PC-3 (cell line): ENCODE results near the gene TAGAP. TPM values are rescaled to one million over a fixed set of nuclear protein-coding genes. Genes with fewer than 3 reads are reported as not detected.
"Not testable (repeated sequence)": the region's sequence is repeated elsewhere in the genome, so short reads cannot be mapped to it uniquely, and the experiment has no call there.

Experiments
- ATAC-seq: fragments of 200-7000 bp; cut with Tn5 transposase; 2 replicates; pipeline ENCODE4 v1.9.1; 2020; ENCODE audit warnings: mild to moderate bottlenecking, moderate library complexity
- BruUV-seq: library from RNA; stranded (reverse); fragments of 400-500 nt; replicated peaks from 2 replicates; lab custom pipeline; 2021; lab: Mats Ljungman, UMichigan
- CTCF ChIA-PET: fragments of 300-600 bp; sonication (Branson Sonifier 250); formaldehyde crosslinking; loops from one replicate; lab custom pipeline; 2022; ENCODE audit warnings: antibody characterized with exemption; lab: Charles Lee
- POLR2A ChIA-PET: fragments of 300-600 bp; sonication (Branson Sonifier 250); formaldehyde crosslinking; loops from one replicate; lab custom pipeline; 2022; ENCODE audit warnings: antibody characterized with exemption; ENCODE audit not compliant: unreplicated experiment; lab: Charles Lee
- DNase-seq: peaks from one replicate; pipeline ENCODE4 v3.0.0-alpha.2; 2015
- H2AFZ ChIP-seq: fragments of 300-600 bp; sonication (generic); 2 replicates; pipeline ENCODE4 v1.6.0; 2016; ENCODE audit warnings: antibody characterized with exemption, low read length
- H3F3A ChIP-seq: fragments of 300-600 bp; sonication (generic); one replicate; pipeline ENCODE4 v1.6.0; 2017; ENCODE audit warnings: antibody characterized with exemption, low read length, control low read depth, mild to moderate bottlenecking; ENCODE audit not compliant: unreplicated experiment
- H3K27ac ChIP-seq: fragments of 300-600 bp; sonication (generic); 2 replicates; pipeline ENCODE4 v1.5.1; 2016; ENCODE audit warnings: mild to moderate bottlenecking, low read length
- H3K27me3 ChIP-seq: fragments of 300-600 bp; sonication (generic); 2 replicates; pipeline ENCODE4 v1.6.1; 2016; ENCODE audit warnings: low read length, mixed read lengths
- H3K36me3 ChIP-seq: fragments of 300-600 bp; sonication (generic); 2 replicates; pipeline ENCODE4 v1.6.1; 2016; ENCODE audit warnings: low read depth, mixed run types, low read length, mixed read lengths
- H3K4me1 ChIP-seq: fragments of 300-600 bp; sonication (generic); 2 replicates; pipeline ENCODE4 v1.5.1; 2016; ENCODE audit warnings: low read length; ENCODE audit not compliant: insufficient read depth
- H3K4me2 ChIP-seq: fragments of 300-600 bp; sonication (generic); 2 replicates; pipeline ENCODE4 v1.6.0; 2016; ENCODE audit warnings: low read length
- H3K4me3 ChIP-seq: fragments of 300-600 bp; sonication (generic); 2 replicates; pipeline ENCODE4 v1.5.1; 2016; ENCODE audit warnings: mild to moderate bottlenecking, low read length, mixed read lengths
- H3K79me2 ChIP-seq: fragments of 300-600 bp; sonication (generic); 2 replicates; pipeline ENCODE4 v1.6.1; 2017; ENCODE audit warnings: low read length, mixed read lengths
- H3K9ac ChIP-seq: fragments of 300-600 bp; sonication (generic); 2 replicates; pipeline ENCODE4 v1.6.0; 2016; ENCODE audit warnings: mild to moderate bottlenecking, low read length
- H3K9me2 ChIP-seq: fragments of 300-600 bp; sonication (generic); replicated peaks from 2 replicates; pipeline ENCODE4 v1.6.1; 2016; ENCODE audit warnings: mixed run types, low read length, mixed read lengths
- H3K9me3 ChIP-seq: fragments of 300-600 bp; sonication (generic); 2 replicates; pipeline ENCODE4 v1.6.1; 2016; ENCODE audit warnings: low read length, mixed read lengths
- H4K20me1 ChIP-seq: fragments of 300-600 bp; sonication (generic); 2 replicates; pipeline ENCODE4 v1.6.1; 2016; ENCODE audit warnings: low read length, mixed read lengths
- CTCF ChIP-seq: fragments of 300-600 bp; sonication (generic); conservative IDR thresholded peaks from 2 replicates; pipeline ENCODE4 v1.5.1; 2017; ENCODE audit warnings: antibody characterized with exemption, low read depth, mild to moderate bottlenecking, low read length
- EZH2 ChIP-seq: fragments of 300-600 bp; sonication (generic); IDR thresholded peaks from one replicate; pipeline ENCODE4 v1.6.1; 2017; ENCODE audit warnings: antibody characterized with exemption, mild to moderate bottlenecking, low read length; ENCODE audit not compliant: unreplicated experiment
- EZH2phosphoT487 ChIP-seq: fragments of 300-600 bp; sonication (generic); IDR thresholded peaks from 2 replicates; pipeline ENCODE4 v1.6.1; 2018; ENCODE audit warnings: mild to moderate bottlenecking, antibody characterized with exemption, low read length, borderline replicate concordance
- intact Hi-C: fragments of 100-400 bp; cut with micrococcal nuclease; formaldehyde crosslinking; loops from 2 replicates; pipeline ENCODE4 v1.9.0; 2023
- total RNA-seq: library from RNA; depleted of rRNA; stranded (reverse); fragments of >200 nt; gene quantifications from 2 replicates; pipeline ENCODE4 v1.2.3, GENCODE V29; 2014

TAGAP gene
- total RNA-seq, 1 experiment from 2014 or later = not detected

GRCh38 chr6:159031846-159032245 lies 12.9 kb downstream of the TAGAP start:
- H2AFZ ChIP-seq = no peak overlapping the region
- TF ChIP-seq EZH2 (no peak), CTCF (no peak), EZH2phosphoT487 (no peak)
- no peak for DNase-seq
- H3K4me2 ChIP-seq = no peak overlapping the region
- no peaks in the 10 kb centered on the region for H3K9me2 ChIP-seq
- intact Hi-C loops = no loop called here
- H3K4me1 ChIP-seq = no peaks in the 10 kb centered on the region
- no peaks in the 10 kb centered on the region for H3K79me2 ChIP-seq
- no TSS peak for BruUV-seq
- H3K4me3 ChIP-seq = no peak overlapping the region
- H3K9me3 ChIP-seq = no peaks in the 10 kb centered on the region
- no peaks in the 10 kb centered on the region for H3K27me3 ChIP-seq
- ChIA-PET POLR2A (no interaction called here), CTCF (no interaction called here)
- H3K27ac ChIP-seq = no peak overlapping the region
- H3K9ac ChIP-seq = no peak overlapping the region
- H4K20me1 ChIP-seq = no peaks in the 10 kb centered on the region
- H3K36me3 ChIP-seq = no peaks in the 10 kb centered on the region
- no peaks in the 10 kb centered on the region for H3F3A ChIP-seq
- ATAC-seq = no peak

- Histone ChIP-seq H3K9ac (no peak overlapping the region), H3K9me2 (no peaks in the 10 kb centered on the region), H3K79me2 (no peaks in the 10 kb centered on the region), H4K20me1 (no peaks in the 10 kb centered on the region), H2AFZ (no peak overlapping the region), H3F3A (no peaks in the 10 kb centered on the region), H3K4me1 (no peaks in the 10 kb centered on the region), H3K4me2 (no peak overlapping the region), H3K9me3 (no peaks in the 10 kb centered on the region), H3K27me3 (no peaks in the 10 kb centered on the region), H3K36me3 (no peaks in the 10 kb centered on the region), H3K27ac (no peak overlapping the region), H3K4me3 (no peak overlapping the region)
- no peak for ATAC-seq
- BruUV-seq = no TSS peak
- intact Hi-C loops = no loop called here
- POLR2A ChIA-PET = no interaction called here
- TF ChIP-seq CTCF = no peak
- no peak for TF ChIP-seq EZH2
- TF ChIP-seq EZH2phosphoT487 = no peak
- no peak for DNase-seq
- CTCF ChIA-PET = no interaction called here
Observed at GRCh38 chr6:159030168-159030567, 14.6 kb downstream of the TAGAP start.

GRCh38 chr6:159025224-159025623 lies 19.6 kb downstream of the TAGAP start:
- CTCF ChIA-PET, H3K4me1 ChIP-seq, ATAC-seq: not testable (repeated sequence)

More at GRCh38 chr6:159025224-159025623, 19.6 kb downstream of the TAGAP start:
- H3F3A ChIP-seq, BruUV-seq, H3K27me3 ChIP-seq, intact Hi-C loops, H3K9me3 ChIP-seq, DNase-seq, H3K79me2 ChIP-seq, POLR2A ChIA-PET, H2AFZ ChIP-seq, H4K20me1 ChIP-seq, H3K4me3 ChIP-seq, H3K27ac ChIP-seq, H3K4me2 ChIP-seq, H3K9me2 ChIP-seq, H3K36me3 ChIP-seq, H3K9ac ChIP-seq: not testable (repeated sequence)
